ENCODE measurements around the gene GSTM3.

DNA sequence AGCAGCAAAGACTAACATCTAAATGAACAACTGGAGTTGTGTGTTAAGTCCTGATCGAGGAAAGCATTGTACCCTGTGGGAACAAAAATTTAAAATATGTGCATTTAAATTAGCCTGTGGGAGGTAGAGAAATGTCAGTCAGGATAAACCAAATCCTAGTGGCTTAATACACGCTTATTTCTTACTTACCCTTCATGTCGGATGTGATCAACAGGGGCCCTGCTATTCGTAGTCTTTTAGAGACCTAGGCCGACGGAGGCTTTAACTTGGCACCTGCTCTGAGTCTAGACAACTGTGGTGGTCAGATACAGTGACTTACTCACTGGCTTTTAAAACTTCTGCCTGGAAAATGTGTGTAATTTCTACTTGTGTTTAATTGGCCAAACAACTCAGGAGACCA lies 10.2 kb downstream of the GSTM3 start:
- TF ChIP-seq POLR2AphosphoS5 (IDR thresholded peaks at IDR 0.05; ENCODE audit: low read depth, low read length): no peak
- no peak for TF ChIP-seq TAF1 (IDR thresholded peaks at IDR 0.05; ENCODE audit: borderline replicate concordance, insufficient read depth, low read length)
- TF ChIP-seq, protein P1, sequence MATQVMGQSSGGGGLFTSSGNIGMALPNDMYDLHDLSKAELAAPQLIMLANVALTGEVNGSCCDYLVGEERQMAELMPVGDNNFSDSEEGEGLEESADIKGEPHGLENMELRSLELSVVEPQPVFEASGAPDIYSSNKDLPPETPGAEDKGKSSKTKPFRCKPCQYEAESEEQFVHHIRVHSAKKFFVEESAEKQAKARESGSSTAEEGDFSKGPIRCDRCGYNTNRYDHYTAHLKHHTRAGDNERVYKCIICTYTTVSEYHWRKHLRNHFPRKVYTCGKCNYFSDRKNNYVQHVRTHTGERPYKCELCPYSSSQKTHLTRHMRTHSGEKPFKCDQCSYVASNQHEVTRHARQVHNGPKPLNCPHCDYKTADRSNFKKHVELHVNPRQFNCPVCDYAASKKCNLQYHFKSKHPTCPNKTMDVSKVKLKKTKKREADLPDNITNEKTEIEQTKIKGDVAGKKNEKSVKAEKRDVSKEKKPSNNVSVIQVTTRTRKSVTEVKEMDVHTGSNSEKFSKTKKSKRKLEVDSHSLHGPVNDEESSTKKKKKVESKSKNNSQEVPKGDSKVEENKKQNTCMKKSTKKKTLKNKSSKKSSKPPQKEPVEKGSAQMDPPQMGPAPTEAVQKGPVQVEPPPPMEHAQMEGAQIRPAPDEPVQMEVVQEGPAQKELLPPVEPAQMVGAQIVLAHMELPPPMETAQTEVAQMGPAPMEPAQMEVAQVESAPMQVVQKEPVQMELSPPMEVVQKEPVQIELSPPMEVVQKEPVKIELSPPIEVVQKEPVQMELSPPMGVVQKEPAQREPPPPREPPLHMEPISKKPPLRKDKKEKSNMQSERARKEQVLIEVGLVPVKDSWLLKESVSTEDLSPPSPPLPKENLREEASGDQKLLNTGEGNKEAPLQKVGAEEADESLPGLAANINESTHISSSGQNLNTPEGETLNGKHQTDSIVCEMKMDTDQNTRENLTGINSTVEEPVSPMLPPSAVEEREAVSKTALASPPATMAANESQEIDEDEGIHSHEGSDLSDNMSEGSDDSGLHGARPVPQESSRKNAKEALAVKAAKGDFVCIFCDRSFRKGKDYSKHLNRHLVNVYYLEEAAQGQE (IDR thresholded peaks at IDR 0.05; ENCODE audit: insufficient read depth in 1 of 2, low read depth in 2 of 2, low read length in 2 of 2): no peak
- TF ChIP-seq SIN3A (IDR thresholded peaks at IDR 0.05; ENCODE audit: borderline replicate concordance, insufficient read depth, low read length): no peak
- TF ChIP-seq FOXP2 (optimal IDR thresholded peaks at IDR 0.05; ENCODE audit: borderline replicate concordance, extremely low read depth, extremely low read length, insufficient read depth): no peak
